Epithelial cell of esophagus (primary cell): ENCODE measurements around the gene FBXW2.
A peak's percentile ranks its signal among the peaks of the same experiment; 100 is the strongest.

Experiments
- DNase-seq: peaks from one replicate; pipeline ENCODE4 v3.0.0; 2010; ENCODE audit warnings: low read depth
- H3K4me3 ChIP-seq: 2 replicates; pipeline ENCODE4 v1.5.1; 2011; ENCODE audit warnings: mild to moderate bottlenecking, low read length, control low read depth
- CTCF ChIP-seq: IDR thresholded peaks from 2 replicates; pipeline ENCODE4 v1.5.1; 2011; ENCODE audit warnings: low read depth, mild to moderate bottlenecking, low read length, control low read depth, inconsistent platforms; ENCODE audit not compliant: insufficient read depth; ENCODE audit errors: missing control alignments

FBXW2 gene

GRCh38 chr9:120717176-120717575 is 76.0 kb downstream of the FBXW2 start:
- no peak overlapping the region for H3K4me3 ChIP-seq
- no peak for DNase-seq
- no peak for TF ChIP-seq CTCF

- TF ChIP-seq CTCF = no peak
- H3K4me3 ChIP-seq = no peak overlapping the region
- DNase-seq = no peak
These were observed 76.7 kb downstream of the FBXW2 start for GRCh38 chr9:120716483-120716882.

GRCh38 chr9:120715389-120715924 is 77.8 kb downstream of the FBXW2 start:
- H3K4me3 ChIP-seq = no peak overlapping the region
- no peak for TF ChIP-seq CTCF
- DNase-seq = peak; percentile 79

- DNase-seq = peak; percentile 14
- peak overlapping the region; percentile 53 for H3K4me3 ChIP-seq
- TF ChIP-seq CTCF = no peak
These were observed 78.3 kb downstream of the FBXW2 start for GRCh38 chr9:120714846-120715388.

- TF ChIP-seq CTCF = no peak
- H3K4me3 ChIP-seq = peak within 1 kb of the TSS; percentile 79
- DNase-seq = peak; percentile 99
These were observed 78.9 kb downstream of the FBXW2 start, which contains the start of gene MEGF9 for GRCh38 chr9:120714088-120714845. TSS of gene MEGF9 (minus strand) at chr9:120714470. CDS start at chr9:120714358, 112 bp downstream.

- H3K4me3 ChIP-seq = peak overlapping the region; percentile 79
- peak; percentile 16 for DNase-seq
- TF ChIP-seq CTCF = peak; percentile 25
These were observed 79.7 kb downstream of the FBXW2 start for GRCh38 chr9:120713257-120714087.
